ENCODE measurements around the gene TMEM144. TPM values are rescaled to one million over a fixed set of nuclear protein-coding genes. Genes with fewer than 3 reads are reported as not detected.

The TMEM144 gene
- polyA plus RNA-seq, 1 donor from 2014 or later: 2.8 TPM

GRCh38 chr4:158243071-158243470 is 32.8 kb downstream of the TMEM144 start:
- Histone ChIP-seq H3K4me2 (ENCODE audit: low read length) (no peak overlapping the region), H3K27ac (ENCODE audit: low read length) (no peak overlapping the region), H3K9ac (ENCODE audit: low read length) (no peak overlapping the region), H3K27me3 (ENCODE audit: insufficient read depth, low read depth, low read length) (no peaks in the 10 kb centered on the region), H3K9me2 (ENCODE audit: insufficient read depth, low read length) (no peaks in the 10 kb centered on the region), H4K20me1 (ENCODE audit: insufficient read depth) (no peaks in the 10 kb centered on the region), H3K4me3 (ENCODE audit: low read length) (no peak overlapping the region), H3K36me3 (ENCODE audit: insufficient read depth, low read length) (no peaks in the 10 kb centered on the region), H3K79me2 (replicated peaks; ENCODE audit: insufficient read depth, low read length) (no peaks in the 10 kb centered on the region), H3K9me3 (ENCODE audit: low read length) (no peaks in the 10 kb centered on the region), H2AFZ (ENCODE audit: low read depth, low read length) (no peak overlapping the region), H3F3A (ENCODE audit: insufficient read depth, low read length, poor library complexity, severe bottlenecking) (no peaks in the 10 kb centered on the region)
- TF ChIP-seq EP300 (conservative IDR thresholded peaks at IDR 0.05; ENCODE audit: poor library complexity, severe bottlenecking) (no peak), EZH2 (IDR thresholded peaks at IDR 0.05; ENCODE audit: borderline replicate concordance, insufficient read depth, low read length, poor library complexity, severe bottlenecking) (no peak), TAF1 (IDR thresholded peaks at IDR 0.05; ENCODE audit: low read depth) (no peak), MXI1 (conservative IDR thresholded peaks at IDR 0.05; ENCODE audit: poor library complexity, severe bottlenecking) (no peak), RAD21 (conservative IDR thresholded peaks at IDR 0.05) (no peak), CTCF (IDR thresholded peaks at IDR 0.05; ENCODE audit: poor library complexity, severe bottlenecking) (no peak), REST (IDR thresholded peaks at IDR 0.05; ENCODE audit: borderline replicate concordance) (no peak), POLR2AphosphoS5 (IDR thresholded peaks at IDR 0.05) (no peak), SMC3 (conservative IDR thresholded peaks at IDR 0.05; ENCODE audit: poor library complexity) (no peak)

GRCh38 chr4:158250321-158250720 is 40.0 kb downstream of the TMEM144 start:
- Histone ChIP-seq H3K4me2 (ENCODE audit: low read length) (no peak overlapping the region), H2AFZ (ENCODE audit: low read depth, low read length) (no peak overlapping the region), H3K9ac (ENCODE audit: low read length) (no peak overlapping the region), H3K4me3 (ENCODE audit: low read length) (no peak overlapping the region), H3K27me3 (ENCODE audit: insufficient read depth, low read depth, low read length) (no peaks in the 10 kb centered on the region), H4K20me1 (ENCODE audit: insufficient read depth) (no peaks in the 10 kb centered on the region), H3K9me2 (ENCODE audit: insufficient read depth, low read length) (no peaks in the 10 kb centered on the region), H3K27ac (ENCODE audit: low read length) (no peak overlapping the region), H3F3A (ENCODE audit: insufficient read depth, low read length, poor library complexity, severe bottlenecking) (no peaks in the 10 kb centered on the region), H3K9me3 (ENCODE audit: low read length) (no peaks in the 10 kb centered on the region), H3K36me3 (ENCODE audit: insufficient read depth, low read length) (no peaks in the 10 kb centered on the region), H3K79me2 (replicated peaks; ENCODE audit: insufficient read depth, low read length) (no peaks in the 10 kb centered on the region)
- TF ChIP-seq SMC3 (conservative IDR thresholded peaks at IDR 0.05; ENCODE audit: poor library complexity): no peak
- no peak for TF ChIP-seq EP300 (conservative IDR thresholded peaks at IDR 0.05; ENCODE audit: poor library complexity, severe bottlenecking)
- no peak for TF ChIP-seq CTCF (IDR thresholded peaks at IDR 0.05; ENCODE audit: poor library complexity, severe bottlenecking)
- TF ChIP-seq MXI1 (conservative IDR thresholded peaks at IDR 0.05; ENCODE audit: poor library complexity, severe bottlenecking): no peak
- TF ChIP-seq POLR2AphosphoS5 (IDR thresholded peaks at IDR 0.05): no peak
- no peak for TF ChIP-seq TAF1 (IDR thresholded peaks at IDR 0.05; ENCODE audit: low read depth)
- TF ChIP-seq REST (IDR thresholded peaks at IDR 0.05; ENCODE audit: borderline replicate concordance): no peak
- no peak for TF ChIP-seq EZH2 (IDR thresholded peaks at IDR 0.05; ENCODE audit: borderline replicate concordance, insufficient read depth, low read length, poor library complexity, severe bottlenecking)
- TF ChIP-seq RAD21 (conservative IDR thresholded peaks at IDR 0.05): no peak
